Islet of Langerhans (tissue), 1 donor: ENCODE results near the gene KCNB1.

Experiments
- FAIRE-seq: peaks from one replicate; lab custom pipeline; 2011; peaks lifted over from hg19 to GRCh38; lab: Jason Lieb, UNC

Gene KCNB1

DNA sequence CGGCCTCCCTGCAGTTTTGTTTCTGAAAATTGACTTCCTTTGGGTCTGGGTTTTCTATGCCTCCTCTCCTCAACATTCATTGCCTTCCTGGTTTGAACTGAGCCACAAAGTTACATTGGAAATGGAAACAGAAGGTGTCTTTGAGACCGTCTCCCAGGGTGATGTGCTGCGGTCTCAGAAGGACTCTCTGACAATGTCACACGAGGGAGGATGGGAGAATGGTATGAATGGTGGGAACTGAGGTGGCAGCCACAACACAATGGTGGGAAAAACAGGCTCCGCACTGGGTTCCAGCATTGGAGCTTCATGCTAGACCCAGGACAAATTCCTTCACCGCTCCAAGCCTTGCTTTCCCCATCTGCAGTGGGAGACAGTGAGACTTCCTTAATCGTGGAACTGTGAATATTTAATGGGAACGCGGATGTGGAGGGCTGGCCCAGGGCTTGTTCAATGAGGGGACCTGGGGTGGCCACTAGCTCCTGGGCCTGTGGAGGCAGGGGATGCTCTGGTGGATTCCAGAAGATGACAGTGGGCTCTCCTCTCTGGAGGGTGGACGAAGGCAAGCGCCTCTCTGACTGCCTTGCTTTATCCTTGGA, 73.9 kb downstream of the KCNB1 start:
- no peak for FAIRE-seq

DNA sequence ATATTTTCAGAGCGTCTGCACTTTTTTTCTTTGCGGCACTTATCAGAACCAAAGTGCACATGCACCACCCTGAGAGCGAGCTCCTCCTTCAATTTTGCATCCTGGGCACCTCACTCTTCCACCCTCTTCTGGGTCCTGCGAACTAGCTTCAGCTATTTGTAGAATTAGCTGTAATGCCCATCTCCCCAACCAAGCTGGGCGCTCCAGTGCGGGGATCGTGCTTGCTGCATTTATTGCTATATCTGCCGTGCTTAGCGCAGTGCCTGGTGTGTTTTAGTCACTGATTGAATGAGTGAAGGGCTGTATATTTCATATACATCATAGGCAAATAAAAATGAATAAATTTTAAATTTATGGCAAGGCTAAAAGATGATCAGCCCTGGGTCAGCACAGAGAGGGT, 75.8 kb downstream of the KCNB1 start:
- FAIRE-seq = no peak

DNA sequence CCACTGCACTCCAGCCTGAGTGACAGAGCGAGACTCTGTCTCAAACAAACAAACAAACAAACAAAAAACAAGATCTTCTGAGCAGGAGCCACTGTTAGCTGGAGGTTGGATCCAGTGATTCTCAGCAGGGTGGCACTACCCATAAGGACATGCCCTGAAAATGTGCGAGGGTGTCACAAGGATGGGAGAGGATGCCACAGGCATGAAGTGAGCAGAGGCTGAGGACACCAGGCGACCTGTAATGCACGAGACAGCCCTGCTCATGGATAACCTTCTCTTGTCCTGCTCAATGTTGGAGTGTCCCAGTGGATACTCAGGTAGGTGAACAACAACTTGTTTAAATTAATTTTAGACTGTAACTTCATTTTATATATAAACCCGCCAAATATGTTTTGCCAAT, 76.8 kb downstream of the KCNB1 start:
- FAIRE-seq = no peak

DNA sequence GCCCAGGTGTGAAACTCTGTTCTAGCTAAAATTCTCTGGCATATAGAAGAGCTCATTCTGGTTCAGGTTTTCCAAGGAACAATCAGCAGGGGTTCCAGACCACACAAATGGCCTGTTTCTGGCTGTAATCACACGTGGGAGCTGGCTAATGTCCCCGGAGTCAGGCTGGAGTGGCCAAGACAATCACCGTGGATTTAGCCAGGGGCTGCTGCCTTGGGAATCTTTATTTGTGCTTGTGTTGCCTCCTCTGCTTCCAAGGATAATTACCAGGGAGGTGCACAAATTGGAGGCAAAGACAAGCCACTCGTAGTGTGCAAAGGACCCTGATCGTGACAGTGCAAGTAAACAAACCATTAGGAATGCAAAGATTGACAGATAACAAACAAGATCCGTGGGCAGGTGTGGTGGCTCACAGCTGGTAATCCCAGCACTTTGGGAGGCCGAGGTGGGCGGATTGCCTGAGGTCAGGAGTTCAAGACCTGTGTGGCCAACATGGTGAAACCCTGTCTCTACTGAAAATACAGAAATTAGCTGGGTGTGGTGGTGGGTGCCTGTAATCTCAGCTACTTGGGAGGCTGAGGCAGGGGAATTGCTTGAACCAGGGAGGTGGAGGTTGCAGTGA, 77.3 kb downstream of the KCNB1 start:
- FAIRE-seq = no peak

DNA sequence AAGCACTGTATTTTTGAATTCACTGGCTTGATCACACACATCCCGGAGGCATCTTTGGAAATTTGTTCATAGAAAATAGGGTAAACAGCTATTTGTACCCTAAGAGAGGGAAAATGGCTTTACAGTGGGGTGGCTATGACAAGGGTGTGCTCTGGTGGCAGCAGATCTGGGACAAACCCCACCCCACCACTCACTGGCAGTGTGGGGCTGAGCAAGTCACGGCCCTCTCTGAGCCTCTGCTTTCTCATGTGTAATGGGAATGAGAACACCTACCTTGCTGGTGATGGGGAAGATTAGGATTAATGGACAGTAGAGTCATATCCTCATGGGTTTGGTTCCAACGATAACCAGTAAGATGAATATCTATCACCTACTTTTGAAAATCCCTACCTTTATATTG, 78.0 kb downstream of the KCNB1 start:
- FAIRE-seq = no peak

DNA sequence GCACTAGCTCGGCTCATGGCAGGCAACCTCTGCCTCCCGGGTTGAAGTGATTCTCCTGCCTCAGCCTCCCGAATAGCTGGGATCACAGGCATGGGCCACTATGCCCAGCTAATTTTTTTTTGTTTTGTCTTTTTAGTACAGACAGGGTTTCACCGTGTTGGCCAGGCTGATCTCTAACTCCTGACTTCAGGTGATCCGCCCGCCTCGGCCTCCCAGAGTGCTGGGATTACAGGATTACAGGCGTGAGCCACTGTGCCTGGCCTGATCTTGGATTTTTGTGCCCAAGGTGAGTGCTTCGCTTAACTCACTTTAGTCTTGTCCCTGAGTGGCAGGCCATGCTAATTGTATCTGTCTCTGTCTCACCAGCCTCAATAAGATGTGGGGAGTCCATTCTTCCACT, 78.6 kb downstream of the KCNB1 start:
- FAIRE-seq = no peak

DNA sequence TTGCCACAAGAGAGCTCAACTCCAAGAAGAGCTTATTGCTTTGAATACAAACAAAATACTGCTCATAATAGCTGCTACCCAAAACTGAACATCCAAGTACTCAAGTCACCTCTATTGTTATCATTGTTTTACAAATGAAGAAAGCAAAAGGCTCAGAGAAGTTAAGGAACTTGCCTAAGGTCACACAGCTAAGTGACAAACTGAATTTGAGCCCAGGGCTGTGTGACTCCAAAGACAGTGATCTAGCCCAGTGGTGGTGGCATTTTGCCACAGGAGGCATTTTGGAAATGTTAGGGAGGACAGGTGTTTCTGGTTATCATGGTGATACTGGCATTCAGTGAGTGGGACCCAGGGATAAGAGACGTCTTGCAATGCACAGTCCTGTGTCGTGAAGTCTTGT, 79.5 kb downstream of the KCNB1 start:
- FAIRE-seq = no peak

DNA sequence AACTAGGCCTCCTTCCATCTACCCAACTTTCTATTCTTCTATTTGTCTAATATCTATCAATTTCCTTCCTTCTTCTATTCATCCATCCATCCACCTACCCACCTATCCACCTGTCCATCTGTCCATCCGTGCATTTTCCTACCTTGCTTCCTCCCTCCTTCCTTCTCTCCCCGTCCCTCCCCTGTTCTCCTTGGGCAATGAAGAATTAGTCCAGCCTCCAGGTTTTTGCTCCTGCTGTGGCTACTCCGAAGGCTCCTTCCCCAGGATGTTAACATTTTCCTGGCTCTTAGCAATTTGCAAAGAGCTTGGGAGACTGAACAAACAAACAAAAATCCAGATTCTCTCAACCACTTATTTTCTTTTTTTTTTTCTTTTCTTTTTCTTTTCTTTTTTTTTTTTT, 81.6 kb downstream of the KCNB1 start:
- no peak for FAIRE-seq

DNA sequence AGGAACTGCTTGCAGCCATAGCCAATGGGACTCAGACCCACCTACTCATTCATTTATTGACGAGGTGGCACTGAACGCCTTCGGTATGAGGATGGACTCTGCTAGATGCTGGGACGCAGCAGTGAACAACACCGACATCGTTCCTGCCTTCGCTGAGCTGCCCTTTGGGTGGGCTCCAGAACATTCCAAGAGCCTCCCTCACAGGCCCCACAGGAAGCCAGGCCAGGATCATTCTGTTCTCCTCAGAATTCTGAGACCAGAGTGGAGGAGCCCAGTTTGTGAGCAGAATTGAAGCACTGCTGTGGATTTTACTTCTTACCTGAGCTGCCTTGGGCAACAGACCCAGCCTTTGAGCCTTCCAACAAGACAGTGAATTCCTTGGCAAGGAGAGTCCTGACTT, 82.1 kb downstream of the KCNB1 start:
- no peak for FAIRE-seq

DNA sequence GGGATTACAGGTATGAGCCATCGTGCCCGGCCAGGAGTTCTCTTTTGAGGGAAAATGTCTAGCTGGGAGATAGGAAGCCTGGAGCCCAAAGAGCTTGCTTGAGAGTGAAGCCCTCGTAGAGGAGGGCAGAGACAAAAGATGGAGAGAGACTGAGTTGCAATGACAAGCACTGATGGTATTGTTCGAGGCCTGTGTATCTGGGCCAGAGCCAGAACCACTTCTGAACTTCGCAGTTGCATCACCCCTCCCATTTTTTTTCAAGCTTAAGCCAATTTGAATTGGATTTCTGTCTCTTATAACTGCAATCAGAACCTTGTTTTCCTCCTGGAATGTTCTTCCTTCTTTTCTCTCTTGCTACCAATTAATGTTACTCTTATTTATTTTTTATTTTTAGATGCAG, 83.1 kb downstream of the KCNB1 start:
- no peak for FAIRE-seq

DNA sequence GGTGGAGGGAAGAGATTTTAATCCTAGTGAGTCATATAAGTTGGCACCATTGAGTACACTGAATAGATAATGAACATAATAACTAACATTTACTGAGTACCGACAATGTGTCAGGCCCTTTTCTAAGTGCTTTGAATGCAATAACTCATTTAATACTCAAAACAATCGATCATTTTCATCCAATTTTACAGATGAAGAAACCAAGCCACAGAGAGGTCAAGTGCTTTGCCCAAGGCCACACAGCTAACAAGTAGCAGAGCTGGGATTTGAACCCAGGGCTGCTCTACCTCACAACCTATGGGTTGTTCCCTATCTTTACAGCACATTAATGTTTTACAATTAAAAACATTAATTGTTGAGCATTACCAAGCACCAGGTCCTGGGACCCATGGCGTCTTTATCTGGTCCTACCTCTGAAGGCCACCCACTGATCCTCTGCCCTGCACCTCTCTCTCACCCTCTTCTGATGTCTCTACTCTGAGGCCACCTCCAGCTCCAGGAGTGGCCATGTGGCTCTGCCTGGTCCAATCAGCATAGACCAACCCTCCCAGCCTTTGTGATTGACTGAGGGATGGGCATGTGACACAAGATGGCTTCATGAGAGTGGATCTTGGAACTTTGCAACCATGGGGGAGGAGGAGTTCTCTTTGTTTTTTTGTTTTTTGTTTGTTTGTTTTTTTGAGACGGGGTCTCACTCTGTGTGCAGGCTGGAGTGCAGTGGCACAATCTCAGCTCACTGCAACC, 83.9 kb downstream of the KCNB1 start:
- no peak for FAIRE-seq

DNA sequence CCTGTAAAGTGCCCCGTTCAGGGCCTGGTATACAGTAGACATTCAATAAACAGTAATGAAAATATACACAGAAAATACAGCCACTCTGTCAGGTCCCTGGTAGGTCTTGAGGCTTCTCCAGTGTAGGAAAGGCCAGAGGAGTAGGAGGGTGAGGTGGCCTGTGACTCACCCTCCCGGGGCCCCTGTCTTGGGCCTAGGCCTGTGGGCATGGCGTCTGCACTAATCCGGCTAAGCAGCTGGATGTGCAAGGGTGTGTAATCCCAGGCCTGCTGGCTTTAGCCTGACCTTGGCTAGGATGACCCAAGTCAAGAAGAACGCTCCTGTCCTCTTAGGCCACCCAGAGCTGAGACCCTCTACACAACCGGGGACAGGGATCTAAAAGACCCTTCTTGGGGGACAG, 84.9 kb downstream of the KCNB1 start:
- no peak for FAIRE-seq

DNA sequence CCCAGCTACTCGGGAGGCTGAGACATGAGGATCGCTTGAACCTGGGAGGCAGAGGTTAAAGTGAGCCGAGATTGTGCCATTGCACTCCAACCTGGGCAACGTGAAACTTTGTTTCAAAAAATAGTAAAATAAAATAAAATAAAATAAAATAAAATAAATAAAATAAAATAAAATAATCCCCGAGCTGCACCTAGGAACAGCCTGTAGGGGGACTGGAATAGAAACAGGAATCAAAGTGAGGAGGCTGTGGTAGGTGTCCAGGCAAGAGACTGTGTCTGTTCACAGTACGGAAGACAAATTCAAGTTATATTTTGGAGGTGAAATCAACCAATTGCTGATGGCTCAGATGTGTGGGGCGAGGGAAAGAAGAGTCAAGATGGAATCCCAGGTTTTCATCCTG, 86.2 kb downstream of the KCNB1 start:
- no peak for FAIRE-seq

DNA sequence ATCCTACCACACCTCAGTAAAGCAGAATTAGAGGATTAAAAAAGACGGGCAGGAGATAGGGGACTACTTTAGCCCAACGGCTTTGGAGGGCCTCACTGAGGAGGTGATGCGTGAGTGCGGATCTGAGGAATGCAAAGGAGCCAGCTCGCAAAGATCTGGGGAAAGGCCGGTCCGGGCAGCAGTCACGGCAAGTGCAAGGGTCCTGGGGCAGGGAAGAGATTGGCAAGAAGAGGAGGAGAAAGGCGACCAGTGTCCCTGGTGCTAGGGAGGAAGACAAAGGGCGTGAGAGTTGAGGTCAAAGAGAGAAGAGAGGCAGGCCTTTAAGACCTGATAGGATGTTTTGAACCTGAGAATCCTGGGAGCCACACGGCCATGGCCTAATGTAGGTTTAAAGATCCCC, 86.8 kb downstream of the KCNB1 start:
- FAIRE-seq = no peak

DNA sequence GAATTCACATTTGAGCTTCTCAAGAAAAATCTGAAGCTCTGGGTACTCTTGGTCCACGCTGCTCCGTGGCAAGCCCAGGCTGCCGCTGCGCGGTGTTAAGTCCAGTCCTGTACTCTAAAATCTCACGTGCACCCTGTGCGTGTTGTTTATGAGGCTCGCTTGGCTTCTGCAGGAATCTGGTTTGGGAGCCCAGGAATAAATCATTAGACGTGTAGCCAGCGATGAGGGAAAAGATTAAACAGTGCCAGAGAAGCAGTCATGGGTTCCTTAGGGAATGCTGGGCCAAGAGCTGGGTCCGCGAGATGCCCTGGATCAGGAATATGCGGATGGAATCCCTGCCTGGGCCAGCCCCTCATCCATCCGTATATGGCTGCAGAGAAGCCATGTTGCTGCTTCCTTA, 87.3 kb downstream of the KCNB1 start:
- FAIRE-seq = no peak

DNA sequence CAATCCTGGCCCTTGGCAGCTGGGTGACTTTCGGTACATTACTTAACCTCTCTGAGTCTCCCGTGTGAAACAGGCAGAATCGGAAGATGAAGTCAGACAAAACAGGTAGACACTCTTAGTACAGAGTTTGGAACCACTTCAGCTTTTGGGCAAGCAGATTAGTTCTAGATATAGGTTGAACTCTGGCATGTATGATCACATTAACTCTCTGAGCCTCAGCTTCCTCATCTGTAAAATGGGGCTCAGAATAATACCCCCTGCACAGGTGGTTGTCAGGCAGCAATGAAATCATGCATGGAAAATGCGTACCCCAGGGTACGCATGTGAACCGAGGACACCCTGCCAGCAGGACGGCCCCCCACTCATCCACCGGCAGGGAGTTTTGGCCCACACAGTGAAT, 87.7 kb downstream of the KCNB1 start:
- FAIRE-seq = no peak

DNA sequence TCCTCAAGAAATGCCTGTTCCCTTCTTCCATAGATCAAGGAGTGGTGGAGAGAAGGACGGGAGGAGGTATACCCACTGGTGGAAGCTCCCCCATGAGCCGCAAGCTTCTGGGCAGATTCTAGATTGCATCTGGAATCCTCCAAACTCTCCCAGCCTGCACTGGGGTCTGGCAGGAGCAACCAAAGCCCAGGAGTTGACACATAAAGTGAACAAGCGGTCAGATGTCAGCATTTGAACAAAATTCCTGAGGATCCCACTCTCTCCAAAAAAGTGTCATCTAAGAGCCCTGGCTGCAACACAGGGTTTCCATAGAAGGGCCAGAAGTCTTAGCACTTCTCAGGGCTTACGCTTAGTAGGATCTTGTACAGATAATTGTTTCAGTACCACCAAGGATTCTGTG, 88.2 kb downstream of the KCNB1 start:
- FAIRE-seq = no peak

DNA sequence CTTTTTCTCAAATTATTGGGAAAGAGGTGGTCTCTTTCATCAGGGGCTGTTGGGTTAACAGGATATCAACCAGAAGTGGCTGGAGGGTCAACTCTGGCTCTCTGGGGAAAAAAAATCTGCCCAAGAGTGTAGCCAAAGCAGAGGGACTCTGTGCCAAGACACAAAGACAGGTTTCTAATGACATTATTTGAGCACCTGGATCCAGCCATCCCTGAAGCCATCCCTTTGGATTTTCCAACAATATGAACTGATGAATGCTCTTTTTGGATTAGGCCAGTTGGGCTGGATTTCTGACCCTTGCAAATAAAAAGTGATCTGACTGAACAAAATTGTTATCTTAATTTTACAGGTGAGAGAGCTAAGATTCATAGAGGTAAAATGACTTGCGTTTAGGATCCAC, 88.7 kb downstream of the KCNB1 start:
- no peak for FAIRE-seq

DNA sequence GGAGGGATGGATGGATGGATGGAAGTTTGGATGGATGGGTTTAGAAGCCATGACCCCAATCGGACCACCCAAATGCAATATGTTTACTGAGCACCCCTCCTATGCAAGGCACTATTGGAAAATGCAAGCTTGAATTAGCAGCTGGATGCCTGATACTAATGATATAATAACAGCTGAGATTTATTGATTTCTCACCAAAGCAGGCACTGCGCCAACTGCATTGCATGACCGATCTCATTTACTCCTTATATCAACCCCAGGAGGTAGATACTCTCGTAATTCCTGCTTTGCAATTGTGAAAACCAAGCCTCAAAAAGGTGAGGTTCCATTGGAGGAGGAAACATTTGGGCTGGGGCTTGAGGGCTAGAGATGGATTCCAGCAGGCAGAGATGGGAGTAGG, 89.7 kb downstream of the KCNB1 start:
- FAIRE-seq = no peak

DNA sequence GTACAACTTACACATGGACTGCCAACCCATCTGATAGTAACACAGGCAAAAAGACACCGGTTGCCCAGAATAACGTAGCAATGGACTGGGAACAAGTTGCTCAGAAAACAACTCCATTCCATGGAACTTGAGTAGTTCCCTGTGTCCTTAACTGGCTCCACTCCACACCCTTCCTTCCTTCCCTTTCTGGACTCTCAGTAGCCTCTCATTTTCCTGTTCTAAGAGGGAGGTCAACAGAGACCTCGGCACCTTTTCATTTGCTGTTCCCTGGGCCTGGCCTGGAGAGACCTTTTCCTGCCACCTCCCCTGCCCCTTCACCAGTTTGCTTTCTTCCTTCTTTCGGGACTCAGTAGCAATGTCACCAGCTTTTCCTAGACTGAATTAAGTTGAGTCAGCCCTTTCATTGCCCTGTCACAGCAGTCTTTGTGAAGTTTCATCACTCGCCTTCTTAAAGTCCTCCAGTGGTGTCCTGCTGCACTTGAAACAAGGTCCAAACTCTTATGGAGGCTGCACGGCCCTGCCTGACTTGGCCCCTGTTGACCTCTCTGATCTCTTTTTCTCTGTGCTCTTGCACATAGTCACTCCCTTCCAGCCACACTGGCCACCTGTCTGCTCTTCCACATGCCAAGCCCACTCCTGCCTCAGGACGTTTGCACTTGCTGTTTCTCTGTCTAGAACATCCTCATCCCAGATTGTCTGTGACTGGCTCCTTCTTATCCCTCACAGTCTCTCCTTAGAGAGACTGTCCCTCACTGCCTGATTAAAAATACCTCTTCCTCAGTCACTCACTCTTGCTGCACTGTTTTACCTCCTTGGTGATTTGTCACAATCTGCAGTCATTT, 90.8 kb downstream of the KCNB1 start:
- no peak for FAIRE-seq

DNA sequence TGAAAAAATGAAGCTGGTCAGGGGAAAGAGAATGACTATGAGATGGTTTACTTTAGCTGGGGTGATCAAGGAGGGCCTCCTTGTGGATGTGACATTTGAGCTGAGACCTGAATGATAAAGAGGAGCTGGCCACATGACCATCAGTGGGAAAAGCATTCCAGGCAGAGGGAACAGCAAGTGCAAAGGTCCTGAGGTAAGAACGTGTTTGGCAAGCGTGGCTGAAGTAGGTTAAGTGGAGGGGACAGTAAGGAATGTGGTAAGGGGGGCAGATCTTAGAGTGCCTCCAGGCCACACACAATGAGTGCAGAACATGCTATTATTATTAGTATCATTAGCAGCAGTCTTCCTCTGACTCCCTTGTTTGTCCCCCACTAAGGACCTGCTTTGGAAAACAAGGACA, 92.6 kb downstream of the KCNB1 start:
- FAIRE-seq = no peak

DNA sequence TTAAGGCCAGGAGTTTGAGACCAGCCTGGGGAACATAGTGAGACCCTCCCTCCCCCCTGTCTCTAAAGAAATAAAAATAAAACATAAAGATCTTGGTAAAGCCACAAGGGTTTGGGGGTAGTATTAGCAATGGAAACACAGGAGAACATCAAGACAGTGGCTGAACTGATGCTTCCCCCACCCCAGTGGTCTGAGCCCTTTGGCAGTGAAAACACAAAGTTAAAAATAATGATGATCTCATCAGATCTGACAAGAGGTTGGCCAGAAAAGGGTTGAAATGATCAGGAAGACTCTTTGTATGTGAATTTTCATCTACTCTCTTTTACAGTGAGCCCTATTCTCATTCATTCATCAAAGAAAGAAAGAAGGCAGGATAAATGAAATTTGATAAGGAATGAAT, 93.7 kb downstream of the KCNB1 start:
- no peak for FAIRE-seq

DNA sequence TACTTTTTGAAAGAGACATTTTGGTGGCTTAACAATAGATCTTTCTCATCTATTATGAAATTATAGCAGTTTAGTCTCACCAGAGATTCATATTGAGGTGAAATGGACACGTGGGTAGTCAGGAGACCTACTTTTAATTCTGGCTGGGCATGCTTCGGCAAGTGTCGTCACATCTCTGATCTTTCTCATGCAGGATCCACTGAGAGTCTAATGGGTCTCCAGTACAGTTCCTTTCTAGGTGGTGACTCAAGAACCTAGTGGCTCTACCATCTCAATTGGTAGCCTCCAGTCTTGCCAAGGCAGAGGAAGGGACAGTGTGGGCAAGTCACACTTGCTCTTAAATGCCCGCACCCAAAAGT, 94.9 kb downstream of the KCNB1 start:
- FAIRE-seq = no peak
